WERI-Rb-1 (cell line): Measurements from ENCODE around the gene ZC3H12A.
A peak's percentile ranks its signal among the peaks of the same experiment; 100 is the strongest.

Source experiments
- DNase-seq: peaks from one replicate; pipeline ENCODE4 v3.0.0-alpha.2; 2020
- H3K27ac ChIP-seq: fragments of 250-450 bp; sonication (Bioruptor Pico); 2 replicates; pipeline ENCODE4 v1.5.1; 2020; ENCODE audit warnings: mild to moderate bottlenecking, moderate library complexity
- H3K27me3 ChIP-seq: fragments of 250-450 bp; sonication (Bioruptor Pico); 2 replicates; pipeline ENCODE4 v1.5.1; 2021; ENCODE audit warnings: mild to moderate bottlenecking, low read depth, moderate library complexity; ENCODE audit not compliant: insufficient read depth, severe bottlenecking
- H3K36me3 ChIP-seq: fragments of 250-450 bp; sonication (Bioruptor Pico); 2 replicates; pipeline ENCODE4 v1.5.1; 2020; ENCODE audit warnings: mild to moderate bottlenecking, moderate library complexity
- H3K4me3 ChIP-seq: 2 replicates; pipeline ENCODE4 v1.5.1; 2011; ENCODE audit warnings: low read depth, mild to moderate bottlenecking, control low read depth, low read length
- H3K9me3 ChIP-seq: fragments of 250-450 bp; sonication (Bioruptor Pico); 2 replicates; pipeline ENCODE4 v1.5.1; 2021; ENCODE audit warnings: mild to moderate bottlenecking, moderate library complexity; ENCODE audit not compliant: severe bottlenecking
- CTCF ChIP-seq: IDR thresholded peaks from 2 replicates; pipeline ENCODE4 v1.5.1; 2011; ENCODE audit warnings: low read depth, mild to moderate bottlenecking, control low read depth, inconsistent platforms, low read length

Gene ZC3H12A

GRCh38 chr1:37474046-37474696, at the start of gene ZC3H12A:
ZC3H12A (plus strand) TSS chr1:37474580; CDS start chr1:37475497, 917 bp downstream.
- Histone ChIP-seq H3K36me3 (peaks cover 34% of the 10 kb centered on the region), H3K9me3 (no peaks in the 10 kb centered on the region), H3K27me3 (no peaks in the 10 kb centered on the region), H3K27ac (peak within 1 kb of the TSS; percentile 55), H3K4me3 (peak within 1 kb of the TSS; percentile 82)
- no peak for TF ChIP-seq CTCF
- peak; percentile 81 for DNase-seq

- no peak overlapping the region for H3K4me3 ChIP-seq
- DNase-seq, result no peak
- H3K27me3 ChIP-seq, result no peaks in the 10 kb centered on the region
- no peaks in the 10 kb centered on the region for H3K36me3 ChIP-seq
- H3K9me3 ChIP-seq, result no peaks in the 10 kb centered on the region
- no peak for TF ChIP-seq CTCF
- H3K27ac ChIP-seq, result no peak overlapping the region
Observed at GRCh38 chr1:37425221-37425620, 49.2 kb upstream of the ZC3H12A start.

GRCh38 chr1:37429029-37429428, 45.4 kb upstream of the ZC3H12A start:
- no peaks in the 10 kb centered on the region for H3K9me3 ChIP-seq
- no peak overlapping the region for H3K27ac ChIP-seq
- TF ChIP-seq CTCF, result no peak
- DNase-seq, result no peak
- H3K27me3 ChIP-seq, result no peaks in the 10 kb centered on the region
- H3K4me3 ChIP-seq, result no peak overlapping the region
- no peaks in the 10 kb centered on the region for H3K36me3 ChIP-seq

- no peaks in the 10 kb centered on the region for H3K36me3 ChIP-seq
- H3K9me3 ChIP-seq, result no peaks in the 10 kb centered on the region
- H3K27me3 ChIP-seq, result no peaks in the 10 kb centered on the region
- no peak overlapping the region for H3K4me3 ChIP-seq
- no peak overlapping the region for H3K27ac ChIP-seq
- TF ChIP-seq CTCF, result no peak
- no peak for DNase-seq
Observed at GRCh38 chr1:37430103-37430985, 44.0 kb upstream of the ZC3H12A start.

- Histone ChIP-seq H3K36me3 (no peaks in the 10 kb centered on the region), H3K9me3 (no peaks in the 10 kb centered on the region), H3K27ac (no peak overlapping the region), H3K4me3 (no peak overlapping the region), H3K27me3 (no peaks in the 10 kb centered on the region)
- DNase-seq, result no peak
- no peak for TF ChIP-seq CTCF
Observed at GRCh38 chr1:37432716-37433115, 41.7 kb upstream of the ZC3H12A start.
